GM12892 (cell line): ENCODE measurements around the gene YBX2.

Experiments
- POLR2A ChIP-seq: IDR thresholded peaks from 2 replicates; pipeline ENCODE4 v1.6.1; 2011; ENCODE audit warnings: low read depth, low read length, control low read depth
- TAF1 ChIP-seq: IDR thresholded peaks from 2 replicates; pipeline ENCODE4 v1.6.1; 2011; ENCODE audit warnings: low read depth, mild to moderate bottlenecking, control low read depth, low read length, borderline replicate concordance

GRCh38 chr17:7281074-7281952, 13.1 kb downstream of the YBX2 start, which contains the start of gene SLC2A4:
- TF ChIP-seq POLR2A, result no peak
- no peak for TF ChIP-seq TAF1
